ENCODE measurements around the gene INPP5F.
"Not testable (repeated sequence)": the region's sequence is repeated elsewhere in the genome, so short reads cannot be mapped to it uniquely, and the experiment has no call there.

The INPP5F gene

DNA sequence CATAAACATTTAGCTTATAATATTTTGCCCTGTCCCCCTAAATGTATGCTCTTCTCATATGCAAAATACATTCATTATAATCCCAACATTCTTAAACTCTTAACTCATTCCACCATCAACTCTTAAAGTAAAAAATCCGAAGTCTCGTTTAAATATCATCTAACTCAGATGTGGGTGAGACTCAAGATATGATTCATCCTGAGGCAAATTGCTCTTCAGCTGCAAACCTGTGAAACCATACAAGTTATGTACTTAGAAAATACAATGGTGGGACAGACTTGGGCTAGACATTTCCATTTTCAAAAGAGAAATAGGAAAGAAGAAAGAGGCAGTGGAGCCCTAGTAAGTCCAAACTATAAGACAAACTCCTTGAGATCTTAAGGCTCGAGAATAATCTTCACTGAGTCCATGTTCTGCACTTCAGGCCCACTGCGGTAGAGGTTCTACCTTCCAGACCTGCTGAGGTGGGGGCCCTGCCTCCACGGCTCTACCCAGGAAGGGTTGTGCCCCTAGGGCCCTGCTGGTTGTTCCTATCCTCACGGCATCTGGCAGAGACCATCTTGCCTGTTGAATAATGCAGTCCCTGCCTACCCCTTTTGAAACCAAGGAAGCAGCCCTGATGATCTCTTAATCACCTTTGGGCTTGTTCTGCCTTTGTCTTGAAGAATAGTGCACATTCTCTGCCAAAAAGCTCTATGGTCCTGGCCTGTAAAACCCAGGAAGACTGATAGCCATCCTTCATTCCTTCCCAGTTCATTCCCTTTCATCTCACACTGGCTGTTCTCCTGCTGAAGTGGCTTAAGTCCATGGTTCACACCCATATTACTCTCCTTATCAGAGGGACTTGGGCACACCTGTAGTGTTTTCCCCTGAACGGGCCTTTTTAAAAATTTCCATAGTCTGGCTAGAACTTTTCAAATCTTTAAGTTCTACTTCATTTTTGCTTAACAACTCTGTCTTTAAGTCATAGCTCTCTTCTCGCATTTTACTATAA lies 37.3 kb downstream of the INPP5F start:
- DNase-seq (ENCODE audit: low read depth) = no peak
- TF ChIP-seq, protein P1, sequence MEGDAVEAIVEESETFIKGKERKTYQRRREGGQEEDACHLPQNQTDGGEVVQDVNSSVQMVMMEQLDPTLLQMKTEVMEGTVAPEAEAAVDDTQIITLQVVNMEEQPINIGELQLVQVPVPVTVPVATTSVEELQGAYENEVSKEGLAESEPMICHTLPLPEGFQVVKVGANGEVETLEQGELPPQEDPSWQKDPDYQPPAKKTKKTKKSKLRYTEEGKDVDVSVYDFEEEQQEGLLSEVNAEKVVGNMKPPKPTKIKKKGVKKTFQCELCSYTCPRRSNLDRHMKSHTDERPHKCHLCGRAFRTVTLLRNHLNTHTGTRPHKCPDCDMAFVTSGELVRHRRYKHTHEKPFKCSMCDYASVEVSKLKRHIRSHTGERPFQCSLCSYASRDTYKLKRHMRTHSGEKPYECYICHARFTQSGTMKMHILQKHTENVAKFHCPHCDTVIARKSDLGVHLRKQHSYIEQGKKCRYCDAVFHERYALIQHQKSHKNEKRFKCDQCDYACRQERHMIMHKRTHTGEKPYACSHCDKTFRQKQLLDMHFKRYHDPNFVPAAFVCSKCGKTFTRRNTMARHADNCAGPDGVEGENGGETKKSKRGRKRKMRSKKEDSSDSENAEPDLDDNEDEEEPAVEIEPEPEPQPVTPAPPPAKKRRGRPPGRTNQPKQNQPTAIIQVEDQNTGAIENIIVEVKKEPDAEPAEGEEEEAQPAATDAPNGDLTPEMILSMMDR (IDR thresholded peaks at IDR 0.05; ENCODE audit: insufficient read depth, low read depth, low read length, missing control alignments) = no peak
- H3K4me3 ChIP-seq (ENCODE audit: low read depth, low read length) = no peak overlapping the region

DNA sequence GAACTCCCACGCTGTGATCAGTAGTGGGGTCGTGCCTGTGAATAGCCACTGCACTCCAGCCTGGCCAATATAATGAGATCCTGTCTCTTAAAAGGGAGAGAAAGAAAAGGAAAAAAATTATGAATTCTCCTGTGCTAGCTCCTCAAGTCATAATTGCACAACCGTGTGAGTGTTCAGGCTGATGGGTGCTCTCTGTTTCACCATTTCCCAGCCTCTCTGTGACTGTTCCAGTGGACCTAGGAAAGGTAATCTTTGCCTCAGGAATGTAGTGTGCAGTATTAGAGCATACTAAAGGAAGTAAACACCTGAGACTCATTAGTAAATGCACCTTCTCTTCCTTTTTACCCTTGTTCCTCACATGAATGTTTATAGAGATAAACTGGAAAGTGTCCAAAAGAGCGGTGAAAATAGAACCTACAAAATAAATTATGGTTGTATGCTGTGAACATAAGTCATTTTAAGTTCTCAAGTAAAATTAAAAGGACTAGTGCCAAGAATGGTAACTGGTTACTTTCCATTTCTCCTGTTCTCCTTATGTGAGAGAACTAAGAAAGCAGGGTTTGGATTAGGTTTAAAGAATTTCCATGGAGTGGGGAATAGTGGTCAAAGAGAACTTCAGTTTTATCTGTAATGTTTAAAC lies 42.7 kb downstream of the INPP5F start:
- DNase-seq (ENCODE audit: low read depth) = no peak
- TF ChIP-seq, protein P1 (IDR thresholded peaks at IDR 0.05; ENCODE audit: insufficient read depth, low read depth, low read length, missing control alignments) = no peak
- no peak overlapping the region for H3K4me3 ChIP-seq (ENCODE audit: low read depth, low read length)

DNA sequence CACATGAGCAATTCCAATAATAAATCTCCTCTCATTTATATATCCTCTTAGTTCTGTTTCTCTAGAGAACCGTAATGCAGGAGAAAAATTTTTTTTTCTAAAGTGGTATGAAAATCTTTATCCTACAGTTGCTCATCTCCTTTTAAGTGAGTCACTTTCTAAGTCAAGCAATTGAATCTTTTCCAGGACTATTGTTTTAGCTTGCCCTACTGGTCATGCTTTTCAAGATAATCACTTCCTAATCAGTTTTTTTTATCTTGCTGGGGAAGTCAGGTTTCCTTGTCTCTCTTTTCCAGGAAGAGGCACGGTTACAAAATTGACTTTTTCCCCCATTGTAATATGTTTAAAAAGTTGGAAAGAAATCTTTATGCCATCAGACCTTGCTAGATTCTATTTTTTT lies 44.0 kb downstream of the INPP5F start:
- DNase-seq (ENCODE audit: low read depth) = no peak

DNA sequence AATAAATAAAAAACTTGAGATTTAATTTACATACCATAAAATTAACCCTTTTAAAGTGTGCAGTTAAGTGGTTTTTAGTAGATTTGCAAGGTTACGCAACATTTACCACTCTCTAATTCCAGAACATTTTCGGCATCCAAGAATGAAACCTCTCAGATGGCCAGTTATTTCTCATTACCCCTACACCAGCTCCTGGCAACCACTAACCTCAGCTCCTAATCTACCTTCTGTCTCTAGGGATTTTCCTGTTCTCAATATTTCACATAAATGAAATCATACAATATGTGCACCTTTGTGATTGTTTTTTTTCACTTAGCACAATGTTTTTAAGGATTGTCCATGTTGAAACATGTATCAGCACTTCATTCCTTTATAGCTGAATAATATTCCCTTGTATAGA lies 45.1 kb downstream of the INPP5F start:
- H3K4me3 ChIP-seq (ENCODE audit: low read depth, low read length) = no peak overlapping the region
- DNase-seq (ENCODE audit: low read depth) = no peak
- TF ChIP-seq, protein P1 (IDR thresholded peaks at IDR 0.05; ENCODE audit: insufficient read depth, low read depth, low read length, missing control alignments) = no peak

More for the DNA sequence above, 44.0 kb downstream of the INPP5F start:
- H3K4me3 ChIP-seq (ENCODE audit: low read depth, low read length) = no peak overlapping the region
- TF ChIP-seq, protein P1 (IDR thresholded peaks at IDR 0.05; ENCODE audit: insufficient read depth, low read depth, low read length, missing control alignments) = no peak

DNA sequence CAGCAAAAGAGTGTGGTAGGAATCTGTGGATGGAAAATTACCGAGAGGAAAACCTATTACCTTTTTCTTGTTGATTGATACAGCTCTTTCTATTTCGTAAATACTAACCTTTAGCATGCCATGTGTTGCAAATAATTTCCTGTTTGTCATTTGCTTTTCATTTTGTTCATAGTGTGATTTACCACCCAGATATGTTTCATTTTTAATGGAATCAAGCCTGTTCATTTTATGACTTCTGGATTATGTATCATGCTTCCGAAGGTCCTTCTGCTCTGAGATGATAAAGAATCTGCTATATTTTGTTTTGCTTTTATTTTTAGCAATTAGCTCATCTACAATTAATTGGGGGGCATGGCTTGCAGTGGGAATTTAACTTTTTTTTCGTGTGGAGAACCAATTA lies 46.5 kb downstream of the INPP5F start:
- no peak overlapping the region for H3K4me3 ChIP-seq (ENCODE audit: low read depth, low read length)
- TF ChIP-seq, protein P1 (IDR thresholded peaks at IDR 0.05; ENCODE audit: insufficient read depth, low read depth, low read length, missing control alignments) = no peak
- DNase-seq (ENCODE audit: low read depth) = no peak

DNA sequence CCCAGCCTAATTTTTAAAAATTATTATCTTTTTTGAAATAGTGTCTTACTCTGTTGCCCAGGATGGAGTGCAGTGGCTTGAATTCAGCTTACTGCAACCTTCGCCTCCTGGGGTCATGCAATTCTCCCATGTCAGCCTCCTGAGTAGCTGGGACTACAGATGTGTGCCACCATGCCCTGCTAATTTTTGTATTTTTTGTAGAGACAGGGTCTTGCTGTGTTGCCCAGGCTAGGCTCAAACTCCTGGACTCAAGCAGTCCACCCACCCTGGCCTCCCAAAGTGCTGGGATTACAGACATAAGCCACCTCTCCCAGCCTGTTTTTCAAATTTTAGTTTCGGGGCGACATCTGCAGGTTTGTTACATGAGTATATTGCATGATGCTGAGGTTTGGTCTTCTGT lies 47.2 kb downstream of the INPP5F start:
- not testable (repeated sequence) for DNase-seq (ENCODE audit: low read depth)

DNA sequence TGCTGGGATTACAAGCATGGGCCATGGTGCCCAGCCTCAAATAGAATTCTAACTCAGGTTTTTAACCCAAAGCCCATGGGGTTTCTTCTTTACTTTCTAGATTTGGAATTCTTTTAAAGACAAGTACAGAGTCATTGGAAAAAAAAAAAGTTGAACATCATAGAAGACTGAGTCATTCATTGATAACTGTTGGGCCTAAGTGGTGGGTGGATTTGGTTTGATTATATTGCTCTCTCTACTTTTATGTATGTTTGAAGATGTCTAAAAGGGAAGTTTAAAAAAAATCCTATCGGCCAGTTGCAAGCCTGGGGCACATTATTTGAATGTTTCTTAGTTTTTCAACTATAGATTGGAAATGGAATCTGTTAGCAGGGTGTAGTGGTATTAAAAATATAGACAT lies 49.7 kb downstream of the INPP5F start:
- DNase-seq (ENCODE audit: low read depth) = no peak
- TF ChIP-seq, protein P1 (IDR thresholded peaks at IDR 0.05; ENCODE audit: insufficient read depth, low read depth, low read length, missing control alignments) = no peak

More for the DNA sequence above, 47.2 kb downstream of the INPP5F start:
- H3K4me3 ChIP-seq (ENCODE audit: low read depth, low read length) = not testable (repeated sequence)

More for the DNA sequence above, 49.7 kb downstream of the INPP5F start:
- H3K4me3 ChIP-seq (ENCODE audit: low read depth, low read length) = no peak overlapping the region

All from GM12865 (cell line).